NCI-H1105 treated with DMSO at 0.1 percent for 48 hours (cell line): ENCODE measurements around the gene FOXI1.
"Not testable (repeated sequence)": the region's sequence is repeated elsewhere in the genome, so short reads cannot be mapped to it uniquely, and the experiment has no call there.

ENCODE experiments used
- DNase-seq: peaks from one replicate; lab custom pipeline; 2025; lab: John Stamatoyannopoulos, UW

Gene FOXI1

GRCh38 chr5:170092455-170093101 is 13.1 kb upstream of the FOXI1 start:
- no peak for DNase-seq

DNA sequence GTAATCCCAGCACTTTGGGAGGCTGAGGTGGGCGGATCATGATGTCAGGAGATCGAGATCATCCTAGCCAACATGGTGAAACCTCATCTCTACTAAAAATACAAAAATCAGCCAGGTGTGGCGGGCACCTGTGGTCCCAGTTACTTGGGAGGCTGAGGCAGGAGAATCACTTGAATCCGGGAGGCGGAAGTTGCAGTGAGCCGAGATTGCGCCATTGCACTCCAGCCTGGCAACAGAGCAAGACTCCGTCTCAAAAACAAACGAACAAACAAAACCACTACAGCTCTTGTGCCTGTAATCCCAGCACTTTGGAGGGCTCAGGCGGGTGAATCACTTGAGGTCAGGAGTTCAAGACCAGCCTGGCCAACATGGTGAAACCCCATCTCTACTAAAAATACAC is 11.4 kb upstream of the FOXI1 start:
- DNase-seq = not testable (repeated sequence)

GRCh38 chr5:170095646-170096045 is 10.1 kb upstream of the FOXI1 start:
- no peak for DNase-seq

GRCh38 chr5:170097934-170098333 is 7.8 kb upstream of the FOXI1 start:
- no peak for DNase-seq

- peak; percentile 56 for DNase-seq
Measured at GRCh38 chr5:170100066-170100943, 5.4 kb upstream of the FOXI1 start.

DNA sequence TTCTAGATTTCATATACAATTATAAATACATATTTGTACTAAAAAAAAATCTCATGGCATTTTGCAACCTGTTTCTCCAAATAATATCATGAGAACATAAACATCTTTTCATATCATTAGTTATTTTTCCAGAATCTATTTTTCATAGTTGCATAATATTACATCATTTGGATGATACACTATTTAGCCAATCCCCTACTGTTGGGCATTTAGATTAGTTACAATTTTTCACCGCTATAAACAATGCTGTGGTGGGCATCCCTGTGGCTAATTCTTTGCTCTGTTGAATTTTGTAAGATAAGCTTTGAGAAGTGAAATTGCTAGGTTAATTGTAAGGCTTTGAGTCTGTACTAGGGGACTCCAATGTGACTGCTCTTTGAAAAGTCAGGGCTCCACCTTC is 2.2 kb upstream of the FOXI1 start:
- no peak for DNase-seq

GRCh38 chr5:170104299-170104698 is 1.4 kb upstream of the FOXI1 start:
- DNase-seq = no peak

DNA sequence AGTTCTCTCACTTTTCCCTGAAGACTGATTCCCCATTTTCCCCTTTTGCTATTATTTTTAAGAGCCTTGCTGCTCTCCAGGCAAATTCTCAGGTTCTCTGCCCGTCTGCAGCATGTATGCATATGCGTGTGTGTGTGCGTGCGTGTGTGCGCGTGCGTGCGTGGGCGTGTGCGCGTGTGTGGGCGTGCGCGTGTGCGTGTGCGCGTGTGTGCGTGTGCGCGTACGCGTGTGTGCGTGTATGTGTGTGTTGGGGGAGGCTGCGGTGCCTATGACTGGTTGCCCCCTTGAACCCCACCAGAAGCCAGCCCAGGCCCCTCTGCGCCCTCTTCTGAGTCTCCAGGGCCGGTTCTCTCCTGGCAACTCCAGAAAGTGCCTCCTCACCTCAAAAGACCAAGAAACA is 987 bp upstream of the FOXI1 start:
- no peak for DNase-seq

GRCh38 chr5:170107674-170108073 is 2.0 kb downstream of the FOXI1 start:
- DNase-seq = no peak

DNA sequence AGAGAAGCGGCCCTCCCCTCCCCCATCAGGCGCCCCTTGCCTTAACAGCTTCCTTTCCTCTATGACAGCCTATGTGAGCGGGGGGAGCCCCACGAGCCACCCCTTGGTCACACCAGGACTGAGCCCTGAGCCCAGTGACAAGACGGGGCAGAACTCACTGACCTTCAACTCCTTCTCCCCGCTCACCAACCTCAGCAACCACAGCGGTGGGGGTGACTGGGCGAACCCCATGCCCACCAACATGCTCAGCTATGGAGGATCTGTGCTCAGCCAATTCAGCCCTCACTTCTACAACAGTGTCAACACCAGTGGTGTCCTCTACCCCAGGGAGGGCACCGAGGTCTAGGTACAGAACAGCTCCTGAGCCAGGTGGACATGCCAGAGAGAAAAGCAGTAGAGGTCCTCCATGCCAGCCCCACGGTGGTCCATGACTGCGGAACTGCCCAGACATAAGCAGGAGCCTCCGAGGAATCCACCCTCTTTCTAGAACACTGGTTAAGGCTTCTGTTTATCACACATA is 2.6 kb downstream of the FOXI1 start:
- no peak for DNase-seq

DNA sequence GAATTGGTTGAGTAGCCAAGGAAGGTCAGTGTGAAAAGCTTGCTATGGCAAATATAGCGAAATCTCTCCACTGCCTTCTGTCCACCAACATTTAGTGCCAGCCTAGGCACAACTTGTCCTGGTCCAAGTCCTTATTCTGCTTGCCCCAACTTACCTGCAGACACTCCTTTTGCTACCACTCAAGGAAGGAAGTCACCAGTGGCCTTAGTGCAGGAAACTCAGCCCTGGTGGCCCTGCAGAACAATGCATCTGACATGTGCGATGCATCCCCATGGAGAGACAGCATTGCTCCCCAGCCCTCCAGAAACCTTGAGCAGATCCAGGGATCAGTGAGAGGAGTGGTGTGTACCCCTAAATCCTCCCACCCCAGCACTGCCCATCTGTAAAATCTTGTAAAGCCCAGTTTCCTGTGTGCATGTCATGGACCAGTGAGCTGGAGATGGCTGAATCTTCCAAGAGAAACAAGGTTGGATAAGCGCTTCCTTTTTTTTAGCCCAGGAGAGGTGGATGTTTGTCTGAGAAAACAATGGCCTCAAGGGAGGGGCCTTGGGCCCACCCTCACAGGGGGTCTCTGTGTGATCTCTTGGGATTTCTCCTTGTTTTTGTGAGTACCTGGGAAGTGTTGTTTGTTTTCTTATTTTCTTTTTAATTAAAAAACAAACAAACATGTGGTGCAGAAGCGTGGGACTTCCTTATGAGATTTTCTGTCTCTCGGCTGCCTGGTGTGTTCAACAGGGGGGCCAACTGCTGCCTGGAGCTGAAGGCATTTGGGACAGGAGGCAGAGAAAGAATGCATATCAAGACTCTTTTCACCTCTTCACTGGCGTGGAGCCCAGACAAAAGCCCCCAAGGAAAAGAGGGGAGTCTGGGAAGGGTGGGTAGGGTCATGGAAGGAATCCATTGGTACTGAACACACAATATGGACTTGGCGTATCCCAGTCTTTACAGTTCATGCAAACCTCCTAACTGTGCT is 3.6 kb downstream of the FOXI1 start:
- no peak for DNase-seq

- no peak for DNase-seq
Measured at GRCh38 chr5:170110403-170111087, 4.8 kb downstream of the FOXI1 start.

DNA sequence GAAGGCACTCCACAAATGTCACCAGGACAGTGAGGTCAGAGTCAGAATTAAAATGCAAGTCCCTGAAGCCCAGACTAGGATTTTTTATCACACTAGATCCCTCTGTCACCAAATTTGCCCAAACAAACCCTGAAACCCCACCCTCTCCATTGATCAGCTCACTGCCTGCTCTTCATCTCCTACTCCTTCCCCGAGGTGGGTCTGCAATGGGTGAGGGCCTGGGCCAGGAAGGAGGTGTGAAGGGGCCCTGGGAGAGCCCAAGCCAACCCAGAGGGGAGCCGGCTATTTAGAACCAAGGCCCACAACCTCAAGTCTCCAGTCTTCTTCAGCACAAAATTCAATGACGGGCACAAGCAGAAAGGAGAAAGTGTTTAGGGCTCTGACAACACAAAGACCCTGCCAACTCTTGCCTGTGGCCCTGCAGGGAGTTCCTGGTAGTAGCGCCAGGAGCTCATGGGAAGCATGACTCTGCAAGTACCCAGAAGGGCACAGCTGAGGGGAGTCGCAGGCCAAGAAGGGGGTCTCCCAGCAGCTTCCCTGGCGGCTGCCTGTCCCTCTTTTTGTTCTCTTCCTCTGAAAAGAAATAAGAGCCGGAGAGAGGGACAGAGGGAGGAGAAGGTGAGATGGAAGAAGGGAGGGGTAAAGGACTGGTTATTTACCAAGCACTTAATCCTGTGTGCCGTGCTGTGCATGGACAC is 5.5 kb downstream of the FOXI1 start:
- DNase-seq = no peak

- DNase-seq = no peak
Measured at GRCh38 chr5:170112876-170113521, 7.3 kb downstream of the FOXI1 start.

GRCh38 chr5:170113522-170113900 is 7.8 kb downstream of the FOXI1 start:
- DNase-seq = no peak

DNA sequence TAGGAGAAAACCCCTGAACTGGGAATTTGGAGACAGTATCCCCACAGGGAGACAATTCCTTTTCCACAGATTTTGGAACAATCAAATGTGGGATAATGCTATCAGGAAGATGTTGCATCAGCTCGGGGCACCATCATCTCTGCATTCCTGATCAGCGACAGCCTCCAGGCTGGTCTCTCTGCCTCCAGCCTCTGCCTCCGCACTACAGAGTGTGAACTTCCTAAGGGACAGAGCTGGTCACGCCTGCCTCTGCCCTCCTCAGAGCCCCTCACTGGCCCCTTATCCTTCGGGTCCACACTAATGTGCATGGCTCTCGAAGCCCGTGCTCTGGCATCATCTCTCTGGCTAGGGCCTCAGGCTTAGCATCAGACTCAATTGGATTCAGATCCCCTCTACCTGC is 8.6 kb downstream of the FOXI1 start:
- no peak for DNase-seq

- no peak for DNase-seq
Measured at GRCh38 chr5:170115925-170116324, 10.2 kb downstream of the FOXI1 start.

DNA sequence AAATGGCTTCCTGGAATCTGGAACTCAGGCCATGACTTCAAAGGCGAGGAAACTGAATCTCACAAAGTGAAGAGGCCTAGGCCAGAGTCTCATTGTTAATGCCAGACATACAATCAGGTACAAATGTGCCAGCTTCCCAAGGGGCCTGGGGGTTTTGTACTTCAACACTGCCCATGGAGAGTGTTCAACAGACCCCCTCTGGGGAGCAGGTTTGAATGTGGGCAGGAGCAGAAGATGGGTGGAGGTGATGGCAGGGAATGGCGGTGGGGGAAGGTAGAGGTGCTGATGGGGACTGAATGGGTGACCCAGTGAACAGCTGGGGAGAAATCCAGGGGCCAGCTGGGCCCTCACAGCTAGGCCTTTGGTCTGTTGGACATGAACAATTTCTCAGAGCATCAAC is 12.0 kb downstream of the FOXI1 start:
- DNase-seq = no peak

GRCh38 chr5:170120576-170120975 is 14.9 kb downstream of the FOXI1 start:
- no peak for DNase-seq

GRCh38 chr5:170121321-170121720 is 15.6 kb downstream of the FOXI1 start:
- no peak for DNase-seq
